HG03521 (cell line): Measurements from ENCODE around the gene C1orf174.
"Not testable (repeated sequence)": the region's sequence is repeated elsewhere in the genome, so short reads cannot be mapped to it uniquely, and the experiment has no call there.

Source experiments
- ATAC-seq: cut with Tn5 transposase; IDR thresholded peaks from one replicate; pipeline ENCODE4 v1.9.1; 2021; ENCODE audit warnings: mild to moderate bottlenecking, moderate library complexity; ENCODE audit not compliant: unreplicated experiment

C1orf174 gene

GRCh38 chr1:3926956-3927355 lies 26.9 kb upstream of the C1orf174 start:
- ATAC-seq, result no peak

- no peak for ATAC-seq
Measured at GRCh38 chr1:3925762-3926161, 25.7 kb upstream of the C1orf174 start.

GRCh38 chr1:3925256-3925655 lies 25.2 kb upstream of the C1orf174 start:
- no peak for ATAC-seq

GRCh38 chr1:3924825-3925220 lies 24.8 kb upstream of the C1orf174 start:
- ATAC-seq, result no peak

- ATAC-seq, result no peak
Measured at GRCh38 chr1:3924186-3924824, 24.2 kb upstream of the C1orf174 start.

GRCh38 chr1:3923378-3924185 lies 23.5 kb upstream of the C1orf174 start:
- no peak for ATAC-seq

- no peak for ATAC-seq
Measured at GRCh38 chr1:3922851-3923250, 22.8 kb upstream of the C1orf174 start.

GRCh38 chr1:3922201-3922725 lies 22.2 kb upstream of the C1orf174 start:
- ATAC-seq, result no peak

- no peak for ATAC-seq
Measured at GRCh38 chr1:3921765-3922164, 21.7 kb upstream of the C1orf174 start.

GRCh38 chr1:3919706-3920105 lies 19.6 kb upstream of the C1orf174 start:
- ATAC-seq, result no peak

GRCh38 chr1:3918966-3919611 lies 19.0 kb upstream of the C1orf174 start:
- no peak for ATAC-seq

GRCh38 chr1:3918359-3918758 lies 18.3 kb upstream of the C1orf174 start:
- ATAC-seq, result not testable (repeated sequence)

- ATAC-seq, result no peak
Measured at GRCh38 chr1:3917761-3918160, 17.7 kb upstream of the C1orf174 start.

GRCh38 chr1:3915551-3916121 lies 15.6 kb upstream of the C1orf174 start:
- no peak for ATAC-seq

- no peak for ATAC-seq
Measured at GRCh38 chr1:3914911-3915310, 14.8 kb upstream of the C1orf174 start.

- ATAC-seq, result no peak
Measured at GRCh38 chr1:3914331-3914851, 14.3 kb upstream of the C1orf174 start.

GRCh38 chr1:3912809-3913685 lies 13.0 kb upstream of the C1orf174 start:
- no peak for ATAC-seq

GRCh38 chr1:3911981-3912808 lies 12.1 kb upstream of the C1orf174 start:
- ATAC-seq, result no peak
